H9 (cell line): Measurements from ENCODE around the gene SLC4A7. TPM values are rescaled to one million over a fixed set of nuclear protein-coding genes. Genes with fewer than 3 reads are reported as not detected.

Source experiments
- DNase-seq: peaks from one replicate; pipeline ENCODE4 v3.0.0-alpha.2; 2017
- H2AFZ ChIP-seq: one replicate; pipeline ENCODE4 v1.6.1; 2013; ENCODE audit warnings: mild to moderate bottlenecking, low read length, control low read depth, moderate library complexity
- H2AK5ac ChIP-seq: 2 replicates; pipeline ENCODE4 v1.6.1; 2013; ENCODE audit warnings: low read length, control low read depth, mixed read lengths; ENCODE audit not compliant: insufficient read length
- H2BK120ac ChIP-seq: one replicate; pipeline ENCODE4 v1.6.1; 2013; ENCODE audit warnings: low read depth, mild to moderate bottlenecking, low read length, control low read depth, inconsistent platforms; ENCODE audit not compliant: poor library complexity, severe bottlenecking
- H2BK12ac ChIP-seq: 2 replicates; pipeline ENCODE4 v1.6.1; 2013; ENCODE audit warnings: low read length, control low read depth, mixed read lengths, low read depth; ENCODE audit not compliant: insufficient read length
- H2BK15ac ChIP-seq: 2 replicates; pipeline ENCODE4 v1.6.1; 2013; ENCODE audit warnings: low read depth, low read length, control low read depth
- H2BK20ac ChIP-seq: one replicate; pipeline ENCODE4 v1.6.1; 2013; ENCODE audit warnings: low read depth, mild to moderate bottlenecking, low read length, control low read depth, inconsistent platforms; ENCODE audit not compliant: poor library complexity, severe bottlenecking
- H2BK5ac ChIP-seq: 2 replicates; pipeline ENCODE4 v1.6.1; 2013; ENCODE audit warnings: low read length, control low read depth, mixed read lengths; ENCODE audit not compliant: insufficient read length
- H3K14ac ChIP-seq: 2 replicates; pipeline ENCODE4 v1.6.1; 2013; ENCODE audit warnings: low read length, control low read depth; ENCODE audit not compliant: insufficient read depth
- H3K18ac ChIP-seq: 2 replicates; pipeline ENCODE4 v1.6.1; 2013; ENCODE audit warnings: low read depth, mild to moderate bottlenecking, mixed read lengths, low read length, control low read depth; ENCODE audit not compliant: insufficient read length
- H3K23ac ChIP-seq: 2 replicates; pipeline ENCODE4 v1.6.1; 2013; ENCODE audit warnings: low read length, control low read depth, mixed read lengths, low read depth; ENCODE audit not compliant: insufficient read length
- H3K23me2 ChIP-seq: 2 replicates; pipeline ENCODE4 v1.6.1; 2013; ENCODE audit warnings: low read depth, mild to moderate bottlenecking, mixed read lengths, low read length, control low read depth; ENCODE audit not compliant: insufficient read length, poor library complexity, severe bottlenecking
- H3K27ac ChIP-seq: 2 replicates; pipeline ENCODE4 v1.5.1; 2013; ENCODE audit warnings: low read length, control low read depth, mixed read lengths, low read depth; ENCODE audit not compliant: insufficient read length
- H3K27me3 ChIP-seq: 2 replicates; pipeline ENCODE4 v1.6.1; 2013; ENCODE audit warnings: low read length, control low read depth, inconsistent platforms; ENCODE audit not compliant: insufficient read depth
- H3K4ac ChIP-seq: 2 replicates; pipeline ENCODE4 v1.6.1; 2013; ENCODE audit warnings: low read depth, mild to moderate bottlenecking, control low read depth, inconsistent platforms, low read length, moderate library complexity
- H3K4me1 ChIP-seq: 2 replicates; pipeline ENCODE4 v1.6.1; 2013; ENCODE audit warnings: low read length, control low read depth, inconsistent platforms; ENCODE audit not compliant: insufficient read depth
- H3K4me2 ChIP-seq: 2 replicates; pipeline ENCODE4 v1.6.1; 2013; ENCODE audit warnings: low read length, control low read depth, mixed read lengths; ENCODE audit not compliant: insufficient read length, insufficient read depth
- H3K56ac ChIP-seq: 2 replicates; pipeline ENCODE4 v1.6.1; 2013; ENCODE audit warnings: low read depth, mild to moderate bottlenecking, mixed read lengths, low read length, control low read depth; ENCODE audit not compliant: insufficient read length
- H3K79me1 ChIP-seq: 2 replicates; pipeline ENCODE4 v1.6.1; 2013; ENCODE audit warnings: low read depth, mild to moderate bottlenecking, moderate library complexity, low read length, control low read depth, inconsistent platforms; ENCODE audit not compliant: insufficient read depth, poor library complexity, severe bottlenecking
- H3K79me2 ChIP-seq: 2 replicates; pipeline ENCODE4 v1.6.1; 2013; ENCODE audit warnings: low read length, control low read depth, inconsistent platforms; ENCODE audit not compliant: insufficient read depth
- H3K9ac ChIP-seq: 2 replicates; pipeline ENCODE4 v1.6.1; 2013; ENCODE audit warnings: low read length, control low read depth, mixed read lengths; ENCODE audit not compliant: insufficient read length; ENCODE audit errors: extremely low read depth
- H3K9me3 ChIP-seq: one replicate; pipeline ENCODE4 v1.6.1; 2013; ENCODE audit warnings: low read depth, low read length, inconsistent platforms; ENCODE audit not compliant: control insufficient read depth
- H3T11ph ChIP-seq: one replicate; pipeline ENCODE4 v1.6.1; 2013; ENCODE audit warnings: mild to moderate bottlenecking, low read length, control low read depth, inconsistent platforms
- H4K20me1 ChIP-seq: one replicate; pipeline ENCODE4 v1.6.1; 2013; ENCODE audit not compliant: control insufficient read depth, insufficient read length, insufficient read depth
- H4K5ac ChIP-seq: 2 replicates; pipeline ENCODE4 v1.6.1; 2013; ENCODE audit warnings: low read depth, mild to moderate bottlenecking, mixed read lengths, low read length, control low read depth; ENCODE audit not compliant: insufficient read length
- H4K8ac ChIP-seq: replicated peaks from 2 replicates; pipeline ENCODE4 v1.6.1; 2013; ENCODE audit warnings: low read length, control low read depth, mixed read lengths, low read depth; ENCODE audit not compliant: insufficient read length
- H4K91ac ChIP-seq: 2 replicates; pipeline ENCODE4 v1.6.1; 2013; ENCODE audit warnings: low read depth, mild to moderate bottlenecking, moderate library complexity, mixed read lengths, low read length, control low read depth; ENCODE audit not compliant: insufficient read length
- H3K27ac Mint-ChIP-seq, 3 experiments: 2 replicates in 2 of 3; 3 replicates in 1 of 3; pipeline ENCODE4 v1.8.0; 2020 to 2021; ENCODE audit warnings: mixed read lengths in 3 of 3, mild to moderate bottlenecking in 1 of 3, moderate library complexity in 1 of 3
- H3K27me3 Mint-ChIP-seq: 2 replicates; pipeline ENCODE4 v1.8.0; 2021; ENCODE audit warnings: low read depth, mild to moderate bottlenecking, moderate library complexity, mixed read lengths
- H3K36me3 Mint-ChIP-seq, 3 experiments: 2 replicates in 2 of 3; 3 replicates in 1 of 3; pipeline ENCODE4 v1.8.0; 2020 to 2021; ENCODE audit warnings: low read depth in 3 of 3, mixed read lengths in 3 of 3; ENCODE audit not compliant: insufficient read depth in 1 of 3
- H3K4me1 Mint-ChIP-seq, 2 experiments: 2 replicates each; pipeline ENCODE4 v1.8.0; 2020; ENCODE audit warnings: mixed read lengths in 2 of 2
- H3K4me3 Mint-ChIP-seq, 2 experiments: 2 replicates in 1 of 2; 3 replicates in 1 of 2; pipeline ENCODE4 v1.8.0; 2020 to 2021; ENCODE audit warnings: mild to moderate bottlenecking in 2 of 2, mixed read lengths in 2 of 2, moderate library complexity in 1 of 2
- H3K9me3 Mint-ChIP-seq, 2 experiments: 2 replicates in 1 of 2; 3 replicates in 1 of 2; pipeline ENCODE4 v1.8.0; 2020; ENCODE audit warnings: mild to moderate bottlenecking in 2 of 2, mixed read lengths in 2 of 2, moderate library complexity in 1 of 2
- CTCF ChIP-seq: fragments of 200-600 bp; sonication (generic); conservative IDR thresholded peaks from 3 replicates; pipeline ENCODE4 v1.8.0; 2021; ENCODE audit warnings: antibody characterized with exemption, mild to moderate bottlenecking
- WGBS: extraction: QIAGEN DNeasy Blood & Tissue Kit; methylation state at CpG from one replicate; pipeline ENCODE4 v1.1.7; 2013; ENCODE audit warnings: missing lambda C conversion rate, low lambda C conversion rate, mixed read lengths; ENCODE audit not compliant: insufficient read length; ENCODE audit errors: extremely low coverage; 5-methylcytosine and 5-hydroxymethylcytosine counted together
- total RNA-seq: library from RNA; stranded (reverse); gene quantifications from 2 replicates; pipeline ENCODE4 v1.2.1, GENCODE V29; 2021

Gene SLC4A7
- total RNA-seq, 1 experiment from 2014 or later: 46.1 TPM

GRCh38 chr3:27426926-27427325 lies 57.3 kb downstream of the SLC4A7 start:
- H3T11ph ChIP-seq: no peak overlapping the region
- H3K18ac ChIP-seq: no peak overlapping the region
- H3K27ac ChIP-seq: no peak overlapping the region
- H2BK120ac ChIP-seq: no peak overlapping the region
- peak overlapping the region in 1 of 3 experiments; percentile 78; a peak in 2 of 7 replicates for H3K27ac Mint-ChIP-seq
- H3K23ac ChIP-seq: no peak overlapping the region
- no CpG with 5 or more reads among the region's 1 CpG for WGBS
- no peak for TF ChIP-seq CTCF
- H2AFZ ChIP-seq: no peak overlapping the region
- no peaks in the 10 kb centered on the region for H3K9me3 ChIP-seq
- H3K9me3 Mint-ChIP-seq: no peaks in the 10 kb centered on the region
- H4K91ac ChIP-seq: no peak overlapping the region
- no peaks in the 10 kb centered on the region for H3K79me2 ChIP-seq
- no peak overlapping the region for H2BK5ac ChIP-seq
- no peak overlapping the region for H2BK15ac ChIP-seq
- no peaks in the 10 kb centered on the region for H3K79me1 ChIP-seq
- no peaks in the 10 kb centered on the region for H4K20me1 ChIP-seq
- no peak overlapping the region for H3K4ac ChIP-seq
- H2BK20ac ChIP-seq: no peak overlapping the region
- H3K27me3 ChIP-seq: no peaks in the 10 kb centered on the region
- H3K14ac ChIP-seq: no peak overlapping the region
- H3K56ac ChIP-seq: no peak overlapping the region
- no peak overlapping the region for H2BK12ac ChIP-seq
- H3K9ac ChIP-seq: no peak overlapping the region
- no peak overlapping the region for H4K5ac ChIP-seq
- no peaks in the 10 kb centered on the region for H3K4me1 Mint-ChIP-seq
- H2AK5ac ChIP-seq: no peak overlapping the region
- peaks cover 31 to 52% (median 46%) of the 10 kb centered on the region in 3 experiments; a peak in 6 of 7 replicates for H3K36me3 Mint-ChIP-seq
- H3K27me3 Mint-ChIP-seq: no peaks in the 10 kb centered on the region
- H3K4me3 Mint-ChIP-seq: no peak overlapping the region
- DNase-seq: no peak
- no peaks in the 10 kb centered on the region for H3K4me1 ChIP-seq
- no peaks in the 10 kb centered on the region for H3K23me2 ChIP-seq
- no peak overlapping the region for H3K4me2 ChIP-seq
- H4K8ac ChIP-seq: no peak overlapping the region
